Anterior cingulate cortex (tissue), 58 donors: ENCODE measurements around the gene UNC80.

Experiments
- DNase-seq, 58 donors: peaks; one replicate each; lab custom pipeline; 2025; lab: John Stamatoyannopoulos, UW

The UNC80 gene

GRCh38 chr2:210002158-210003157 lies 230.8 kb downstream of the UNC80 start, which contains the start of gene RPE:
Gene RPE, plus strand, starts transcription at chr2:210002638. Its CDS starts 24 bp downstream, at chr2:210002662.
- peak; percentile 66 to 97 (median 91) for DNase-seq

- no peak for DNase-seq
Observed at GRCh38 chr2:210003359-210003758, 231.7 kb downstream of the UNC80 start.

- DNase-seq, result no peak
Observed at GRCh38 chr2:210004881-210005280, 233.2 kb downstream of the UNC80 start.

DNA sequence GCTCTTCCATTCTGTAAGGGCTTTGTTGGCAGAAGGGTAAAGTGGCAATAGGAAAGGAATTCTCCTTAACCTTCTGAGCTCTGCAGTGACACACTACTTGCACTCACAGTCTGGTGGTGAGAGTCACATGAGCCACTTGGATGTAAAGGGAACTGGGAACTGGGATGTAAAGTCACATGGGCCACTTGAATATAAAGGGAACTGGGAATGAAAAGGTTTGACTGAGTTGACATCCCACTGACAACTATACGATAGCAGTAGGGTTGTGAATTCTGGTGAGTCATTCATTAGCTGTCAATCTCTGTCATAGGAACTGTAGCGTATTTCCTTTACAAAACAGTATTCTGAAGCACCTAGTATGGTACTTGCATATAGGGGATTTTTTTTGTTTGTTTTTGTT lies 236.3 kb downstream of the UNC80 start:
- DNase-seq, result no peak

DNA sequence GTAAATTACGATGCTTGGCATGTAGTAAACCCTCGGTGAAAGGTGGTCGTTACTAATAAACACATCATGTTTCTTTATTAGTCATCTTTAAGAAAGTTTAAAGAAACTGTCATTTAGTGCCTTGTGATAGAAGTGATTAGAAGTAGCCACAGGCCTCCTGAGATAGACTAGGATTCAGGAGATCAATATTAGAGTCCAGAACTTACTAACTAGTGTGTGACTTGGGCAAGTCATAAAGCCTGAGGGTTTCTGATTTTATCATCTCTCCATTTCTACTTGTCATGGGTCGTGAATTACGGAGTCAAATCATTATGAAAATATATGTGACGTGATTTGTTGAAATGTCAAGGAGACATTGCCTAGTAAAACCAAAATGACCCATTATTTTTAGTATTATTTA lies 237.5 kb downstream of the UNC80 start:
- no peak for DNase-seq

- DNase-seq, result no peak
Observed at GRCh38 chr2:210009896-210010295, 238.3 kb downstream of the UNC80 start.

- DNase-seq, result no peak
Observed at GRCh38 chr2:210020138-210020537, 248.5 kb downstream of the UNC80 start.

DNA sequence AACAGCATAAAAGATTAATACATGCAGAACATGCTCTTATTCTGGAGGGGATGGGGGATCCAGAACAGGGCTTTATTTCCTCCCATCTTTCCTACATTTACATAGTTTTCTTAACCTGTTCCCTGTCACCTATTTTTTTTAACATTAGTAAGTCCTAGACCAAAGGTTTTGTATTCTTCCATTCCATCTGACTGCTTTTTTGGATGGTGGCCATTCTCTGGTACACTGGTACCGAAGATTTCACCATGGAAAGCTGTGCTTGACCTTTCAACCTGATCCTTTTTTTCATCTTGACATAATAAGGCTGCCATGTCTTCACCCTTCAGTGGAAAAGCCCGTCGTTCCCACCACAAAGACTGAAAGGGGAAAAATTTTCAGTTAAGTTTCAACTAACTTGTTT lies 251.2 kb downstream of the UNC80 start:
- DNase-seq, result no peak

DNA sequence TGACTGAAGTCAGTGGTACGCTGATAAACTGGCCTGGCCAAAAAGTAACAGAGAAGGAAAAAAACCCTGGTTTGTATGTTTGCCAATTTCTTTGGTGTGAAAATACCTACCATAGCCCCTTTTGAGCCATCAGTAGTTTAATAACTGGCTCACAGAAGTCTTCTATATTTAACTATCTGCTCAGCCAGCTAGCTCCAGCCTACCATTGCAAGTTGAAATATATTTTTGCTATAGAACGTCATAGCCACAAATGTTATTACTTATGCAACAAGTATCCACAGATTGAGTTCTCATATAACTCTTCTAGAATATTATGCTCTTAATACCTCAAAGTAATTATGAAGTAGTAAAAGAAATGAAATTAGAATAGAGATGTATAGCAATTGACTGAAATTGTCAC lies 256.0 kb downstream of the UNC80 start:
- no peak for DNase-seq

DNA sequence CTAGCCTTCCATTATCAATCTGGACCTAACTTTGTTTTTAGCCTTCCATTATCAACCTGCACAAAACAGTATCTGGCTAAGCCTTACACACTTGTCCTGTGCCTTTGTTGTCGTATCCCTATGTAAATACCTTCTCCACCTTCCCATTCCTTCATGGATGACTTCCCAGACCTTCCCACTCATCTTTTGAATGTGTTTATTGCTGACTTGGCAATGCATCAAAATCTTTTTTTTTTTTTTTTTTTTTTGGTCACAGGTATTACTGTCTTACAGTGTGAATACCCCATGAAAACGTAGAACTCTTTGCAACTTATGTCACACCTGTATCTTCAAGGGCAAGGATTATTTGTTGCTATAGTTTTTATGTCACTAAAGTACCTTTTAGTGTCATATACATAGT lies 256.5 kb downstream of the UNC80 start:
- no peak for DNase-seq

DNA sequence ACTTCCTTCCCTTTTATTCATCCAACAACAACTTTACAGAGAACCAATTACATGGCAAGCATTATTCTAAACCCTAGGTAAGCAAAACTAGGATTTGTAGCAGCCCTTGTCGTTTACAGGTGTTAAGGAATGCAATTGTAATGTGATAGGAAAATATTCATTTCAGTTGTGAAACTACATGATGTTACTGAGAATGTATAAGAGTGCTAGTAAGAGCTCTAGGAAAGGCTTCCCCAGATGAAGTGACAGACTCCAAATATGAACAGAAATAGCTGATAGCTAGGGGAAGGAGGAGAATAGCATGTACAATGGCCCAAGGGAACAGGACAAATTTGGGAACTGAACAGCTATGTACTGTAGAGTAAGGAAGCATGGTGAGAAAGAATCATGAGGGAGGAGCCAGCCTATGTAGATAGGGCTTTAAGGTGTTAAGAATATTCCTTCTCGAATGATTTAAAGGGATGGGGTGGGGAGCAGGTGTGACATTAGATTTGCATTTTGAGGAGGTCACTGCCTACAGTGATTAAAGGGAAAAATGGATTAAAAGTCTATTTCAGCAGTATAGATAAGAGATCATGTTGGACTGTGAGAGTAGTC lies 262.6 kb downstream of the UNC80 start:
- DNase-seq, result no peak

DNA sequence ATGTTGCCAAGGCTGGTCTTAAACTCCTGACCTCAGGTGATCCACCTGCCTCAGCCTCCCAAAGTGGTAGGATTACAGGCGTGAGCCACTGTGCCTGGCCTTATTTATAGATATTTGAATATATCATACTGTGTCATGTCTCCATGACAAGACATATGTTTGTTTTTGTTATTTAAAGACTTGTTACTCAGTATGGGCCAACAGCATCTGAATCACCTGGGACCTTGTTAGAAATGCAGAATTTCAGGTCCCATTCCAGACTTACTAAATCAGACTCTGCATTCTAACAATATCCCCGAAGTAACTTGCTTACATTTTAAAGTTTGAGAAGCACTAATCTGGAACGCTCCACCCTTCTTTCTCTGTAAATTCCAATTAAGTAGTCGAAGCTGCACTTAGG lies 264.0 kb downstream of the UNC80 start:
- no peak for DNase-seq

DNA sequence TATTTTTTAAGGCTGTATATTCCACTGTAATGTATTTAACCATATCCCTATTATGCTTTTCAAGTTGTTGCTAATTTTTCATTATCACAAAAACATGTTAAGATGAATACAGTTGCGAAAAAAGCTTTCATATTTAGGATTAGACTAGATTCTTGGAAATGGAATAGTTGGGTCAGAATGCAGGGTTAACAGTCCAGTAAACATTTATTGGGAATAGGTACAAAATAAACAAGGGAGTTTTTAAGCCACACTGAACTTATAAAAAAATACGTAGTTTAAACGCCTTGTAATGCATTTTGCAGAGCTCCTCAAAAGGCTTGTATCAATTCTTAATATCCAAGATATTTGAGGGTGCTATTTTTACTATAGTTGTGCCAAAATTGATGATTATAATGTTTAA lies 266.4 kb downstream of the UNC80 start:
- no peak for DNase-seq

- DNase-seq, result no peak
Observed at GRCh38 chr2:210046851-210047500, 275.3 kb downstream of the UNC80 start.
